Muscle of arm (tissue), 14 donors: ENCODE data around the gene PIGW. TPM values are rescaled to one million over a fixed set of nuclear protein-coding genes. Genes with fewer than 3 reads are reported as not detected.

Experiments
- DNase-seq: peaks from one replicate; pipeline ENCODE4 v3.0.0-alpha.2; 2013
- long read RNA-seq, 11 donors: transcript quantifications; one replicate each; lab custom pipeline, GENCODE V29; 2026
- polyA plus RNA-seq, 12 donors: library from polyadenylated mRNA; unstranded; fragments of 120-200 nt; gene quantifications; one replicate each; pipeline ENCODE4 v1.2.1, GENCODE V29; 2013; ENCODE audit not compliant: insufficient read length in 12 of 12

PIGW gene
- 10 to 100 TPM in 2 of 12 donors, 1 to 10 TPM in 9, not detected in 1; 6.7 to 11.6 (median 9.3) TPM for polyA plus RNA-seq
- long read RNA-seq, donor 1, partial matches to known transcripts = 0 of 2 reads
- long read RNA-seq, donor 1, other reads (novel, unspliced or antisense) = 0 of 2 reads
- long read RNA-seq, donor 2 = 0 reads
- long read RNA-seq, donor 3 = 0 reads
- long read RNA-seq, donor 4 = 0 reads
- long read RNA-seq, donor 5, partial matches to known transcripts = 7 of 11 reads
- long read RNA-seq, donor 5, other reads (novel, unspliced or antisense) = 0 of 11 reads
- long read RNA-seq, donor 6, partial matches to known transcripts = 0 of 2 reads
- long read RNA-seq, donor 6, other reads (novel, unspliced or antisense) = 0 of 2 reads
- long read RNA-seq, donor 7 = 0 reads
- long read RNA-seq, donor 8, partial matches to known transcripts = 0 of 6 reads
- long read RNA-seq, donor 8, other reads (novel, unspliced or antisense) = 0 of 6 reads
- long read RNA-seq, donor 9, partial matches to known transcripts = 0 of 2 reads
- long read RNA-seq, donor 9, other reads (novel, unspliced or antisense) = 0 of 2 reads
- long read RNA-seq, donor 10, partial matches to known transcripts = 0 of 2 reads
- long read RNA-seq, donor 10, other reads (novel, unspliced or antisense) = 0 of 2 reads
- long read RNA-seq, donor 11, partial matches to known transcripts = 0 of 4 reads
- long read RNA-seq, donor 11, other reads (novel, unspliced or antisense) = 0 of 4 reads

DNA sequence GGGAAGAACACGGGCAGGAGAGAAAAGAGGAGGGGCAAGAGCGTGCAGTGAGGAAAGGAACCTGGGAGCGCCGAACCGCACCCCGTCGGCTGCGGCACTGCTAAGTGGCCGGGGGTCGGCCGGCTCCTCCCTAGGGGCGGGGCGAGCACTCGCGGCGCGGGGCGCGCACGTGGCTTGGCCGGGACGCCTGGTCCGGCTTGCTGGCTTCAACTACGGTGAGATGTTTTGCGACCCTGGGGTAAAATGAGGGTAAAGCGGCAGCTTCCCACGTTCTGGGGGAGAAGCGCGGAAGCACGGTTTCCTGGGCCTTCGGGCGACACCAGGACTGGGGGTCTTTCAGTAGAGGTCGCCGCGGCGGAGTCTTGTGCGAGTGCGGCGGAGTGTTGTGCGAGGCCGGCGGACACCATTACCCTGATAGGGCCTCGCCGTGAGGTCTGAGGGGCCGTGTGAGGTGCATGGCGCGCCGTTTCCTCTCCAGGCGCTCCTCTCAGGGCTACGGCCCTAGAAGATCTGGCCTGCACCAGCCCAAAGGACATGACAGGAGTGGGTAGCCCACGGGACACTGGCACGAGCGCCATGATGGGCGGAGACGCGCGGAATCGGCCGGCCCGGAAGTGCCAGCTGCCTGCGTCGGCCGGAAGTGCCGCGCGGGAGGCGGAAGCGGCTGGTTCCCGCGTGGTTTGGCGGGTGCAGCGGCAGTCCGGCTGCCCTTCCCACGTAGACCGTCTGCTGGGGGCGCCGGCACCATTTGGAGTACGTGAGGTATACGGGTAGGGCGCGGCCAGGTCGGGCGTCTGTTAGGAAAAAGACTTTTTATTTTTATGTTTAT is at the start of gene PIGW, which contains the start of gene MYO19:
Gene PIGW (plus strand): TSS at position 148 of the 829 bp plus-strand sequence. CDS start 2,115 bp downstream, outside the sequence.
Gene MYO19 (minus strand): TSS at position 29 of the 829 bp plus-strand sequence. CDS start 2,330 bp downstream, outside the sequence.
- DNase-seq = peak; percentile 91

DNA sequence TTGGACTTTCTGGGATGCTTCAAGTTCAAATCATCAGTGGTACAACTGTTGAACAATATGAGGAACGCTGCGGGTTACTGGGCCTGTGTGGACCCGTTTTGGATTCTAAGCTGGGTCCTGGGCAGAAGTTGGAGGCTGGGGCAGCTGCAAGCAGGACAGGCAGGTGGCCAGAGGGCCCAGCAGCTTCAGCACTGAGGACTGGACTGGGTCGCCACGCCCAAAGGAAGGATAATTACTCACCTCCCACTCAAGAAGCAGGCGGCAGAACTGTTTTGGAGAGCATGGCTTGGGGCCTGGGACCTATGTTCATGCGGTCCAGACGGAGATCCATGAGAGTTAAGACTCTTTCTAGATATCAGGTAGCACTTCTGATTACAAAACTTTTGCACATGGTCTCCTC is 49.8 kb upstream of the PIGW start:
- no peak for DNase-seq

- no peak for DNase-seq
These were observed 49.0 kb upstream of the PIGW start for GRCh38 chr17:36485805-36486203.

DNA sequence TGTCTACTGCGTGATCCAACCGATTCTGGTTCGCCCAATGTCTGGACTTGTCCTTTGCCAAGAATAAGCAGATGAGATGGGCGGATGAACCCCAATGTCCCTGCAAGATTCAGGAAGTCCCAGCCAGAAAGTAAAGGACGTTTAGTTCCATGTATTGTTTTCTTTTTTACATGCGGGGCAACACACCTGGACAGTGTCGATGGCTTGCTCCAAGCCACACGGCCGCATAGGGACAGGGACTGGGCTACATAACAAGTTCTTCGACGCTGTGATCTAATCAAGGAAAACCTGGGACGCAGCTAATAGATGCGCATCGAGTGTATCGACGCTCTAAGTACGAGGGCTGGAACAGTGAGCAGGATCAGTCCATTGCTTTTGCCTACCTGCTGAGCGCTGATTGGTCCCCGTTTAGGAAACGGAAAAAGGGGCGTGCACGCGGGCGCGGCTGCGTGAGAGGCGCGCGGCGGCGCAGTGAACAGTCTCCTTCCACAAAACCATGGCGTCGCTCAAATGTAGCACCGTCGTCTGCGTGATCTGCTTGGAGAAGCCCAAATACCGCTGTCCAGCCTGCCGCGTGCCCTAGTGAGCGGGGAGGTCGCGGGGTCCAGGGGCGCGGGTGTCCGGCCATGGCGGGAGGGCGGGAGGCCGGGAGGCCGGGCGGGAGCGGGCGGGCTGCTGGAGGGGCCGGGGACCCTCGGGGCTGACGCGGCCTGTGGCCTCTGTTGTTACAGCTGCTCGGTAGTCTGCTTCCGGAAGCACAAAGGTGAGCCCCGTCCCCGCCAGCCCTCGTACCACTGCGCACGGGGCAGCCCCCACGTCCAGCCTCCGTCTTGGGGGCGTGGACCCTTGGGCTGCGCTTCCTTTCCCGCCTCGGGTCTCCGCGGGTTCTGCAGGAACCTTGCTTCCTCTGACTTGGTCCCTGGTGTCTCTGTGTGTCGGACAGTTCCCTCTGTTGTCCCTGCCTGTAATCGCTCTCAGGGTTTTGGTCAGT is 48.3 kb upstream of the PIGW start, which contains the start of gene ZNHIT3:
Gene ZNHIT3 (plus strand): TSS at position 478 of the 991 bp plus-strand sequence. CDS start 19 bp downstream, at position 497.
- DNase-seq = peak; percentile 96

GRCh38 chr17:36493956-36494355 is 40.8 kb upstream of the PIGW start:
- no peak for DNase-seq

DNA sequence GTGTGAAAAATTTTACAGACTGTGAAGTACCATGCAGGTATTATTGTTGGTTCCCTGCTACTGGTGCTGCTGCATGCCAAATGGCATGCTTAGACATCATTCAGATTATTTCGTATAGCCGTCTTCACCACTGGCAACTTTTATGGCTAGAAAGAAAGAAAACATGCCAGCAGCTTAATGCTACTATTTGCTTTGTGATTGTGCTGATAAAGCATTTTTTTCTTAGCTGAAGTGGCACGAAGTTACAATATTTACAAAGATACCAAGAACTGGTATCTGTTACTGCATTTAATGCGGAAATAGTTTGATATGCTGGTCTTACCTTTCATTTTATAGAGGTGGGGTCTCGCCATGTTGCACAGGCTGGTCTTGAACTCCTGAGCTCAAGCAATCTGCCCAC is 40.1 kb upstream of the PIGW start:
- DNase-seq = no peak

GRCh38 chr17:36495076-36495578 is 39.7 kb upstream of the PIGW start:
- no peak for DNase-seq

DNA sequence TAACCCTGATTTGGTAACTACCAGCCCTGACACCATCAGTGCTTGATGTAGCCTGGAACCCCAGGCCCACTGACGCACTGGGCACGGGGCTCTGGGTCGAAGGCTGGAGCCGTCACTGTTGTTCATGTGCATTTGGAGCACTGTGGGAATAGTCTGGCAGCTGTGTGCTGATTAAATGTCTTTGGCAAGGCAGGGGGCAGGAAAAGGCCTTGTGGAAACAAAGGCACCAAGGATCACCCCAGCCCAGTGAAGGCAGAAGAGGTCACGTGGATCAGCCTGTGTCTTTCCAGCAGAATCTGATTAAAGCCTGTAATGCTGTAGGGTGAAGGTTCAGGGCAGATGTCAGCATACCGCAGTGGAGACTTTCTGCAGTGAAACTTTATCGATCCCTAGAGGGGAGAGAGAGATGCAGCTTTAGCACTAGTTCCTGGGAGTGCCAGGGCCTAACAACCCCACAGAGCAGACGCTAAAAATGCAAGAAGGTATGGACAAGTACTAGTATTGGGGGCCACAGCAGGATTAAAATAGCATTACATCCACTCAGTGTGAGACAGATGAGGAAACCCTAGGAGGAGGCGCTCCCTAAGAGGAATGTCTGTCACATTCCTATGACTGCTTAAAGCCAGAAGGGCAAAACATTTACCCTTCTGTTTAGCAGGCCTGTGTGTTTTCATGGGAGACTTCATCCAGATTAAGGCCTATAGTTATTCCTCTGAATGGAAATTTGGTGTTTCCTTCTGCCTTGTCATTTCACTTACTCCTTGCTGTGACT is 38.6 kb upstream of the PIGW start:
- no peak for DNase-seq

GRCh38 chr17:36498155-36498554 is 36.6 kb upstream of the PIGW start:
- DNase-seq = no peak

DNA sequence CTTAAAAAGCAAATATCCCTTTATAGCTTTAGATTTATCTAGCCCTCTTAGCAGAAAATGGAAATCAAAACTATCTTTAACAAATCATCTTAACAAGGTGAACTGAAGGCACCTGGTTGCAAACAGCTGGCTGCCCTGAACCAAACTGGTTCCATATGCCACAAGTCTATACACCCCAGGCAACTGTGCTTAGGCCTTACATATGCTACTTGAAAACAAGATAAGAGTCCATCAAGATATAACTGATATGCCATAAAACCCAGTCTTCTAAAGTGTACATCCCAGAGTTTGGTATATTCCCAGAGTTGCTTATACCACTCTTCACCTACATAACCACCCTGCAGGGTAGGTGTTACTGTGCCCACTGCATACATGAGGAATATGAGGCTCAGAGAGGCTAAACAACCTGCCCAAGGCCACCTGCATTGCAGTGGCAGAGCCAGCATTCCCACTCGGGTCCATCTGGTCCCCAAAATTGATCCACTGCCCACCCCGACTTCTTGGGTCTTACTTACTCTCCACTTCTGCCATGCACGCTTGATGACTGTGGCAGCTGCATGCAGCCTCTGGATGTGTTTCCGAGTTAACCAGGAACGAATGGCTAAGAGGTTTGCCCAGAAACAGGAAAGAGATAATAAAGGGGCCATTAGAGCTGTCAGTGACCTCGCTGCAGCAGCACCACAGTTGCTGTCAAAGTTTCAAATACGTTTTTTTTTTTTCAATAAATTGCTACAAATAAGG is 36.1 kb upstream of the PIGW start:
- no peak for DNase-seq

DNA sequence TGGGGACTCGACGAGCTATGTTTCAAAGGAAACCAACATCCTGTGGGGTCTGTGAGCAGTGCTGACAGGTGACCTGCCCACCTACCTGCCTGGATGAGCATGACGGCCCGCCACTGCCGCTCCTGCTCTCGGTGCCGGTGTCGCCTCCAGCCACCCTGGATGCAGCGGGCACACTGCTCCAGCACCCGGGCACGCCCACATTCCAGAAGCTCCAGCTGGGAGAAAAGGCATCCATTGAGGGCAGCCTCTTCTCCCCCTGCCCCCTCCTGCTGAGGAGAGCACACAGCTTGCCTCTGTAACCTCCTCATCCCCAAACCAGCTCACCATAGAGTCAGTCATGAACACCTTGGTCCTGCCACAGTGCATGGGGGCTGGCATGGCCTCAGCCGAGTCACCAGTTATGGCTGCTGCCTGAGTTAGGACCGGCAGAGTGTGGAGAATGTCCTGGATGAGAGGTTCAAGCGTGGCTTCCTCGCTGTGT is 34.0 kb upstream of the PIGW start:
- DNase-seq = no peak

DNA sequence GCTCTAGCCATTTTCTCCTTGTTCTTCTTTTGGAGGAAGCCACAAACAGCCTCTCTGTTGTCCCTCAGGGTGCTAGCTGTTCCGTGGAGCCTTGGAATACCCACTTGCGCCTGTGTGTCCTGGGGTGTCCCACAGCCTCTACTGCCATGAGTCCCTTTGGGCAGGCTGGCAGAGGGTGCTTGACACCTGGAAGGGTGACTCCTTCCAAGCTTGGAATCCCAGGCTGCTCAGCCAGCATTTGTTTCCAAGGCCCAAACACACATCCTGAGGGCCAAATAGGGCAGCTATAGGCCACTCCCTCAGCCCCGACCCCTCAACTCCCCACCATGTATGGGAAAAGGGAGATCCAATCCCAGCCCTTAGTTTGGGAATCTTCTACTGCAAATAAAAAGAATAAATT is 33.4 kb upstream of the PIGW start:
- DNase-seq = no peak

DNA sequence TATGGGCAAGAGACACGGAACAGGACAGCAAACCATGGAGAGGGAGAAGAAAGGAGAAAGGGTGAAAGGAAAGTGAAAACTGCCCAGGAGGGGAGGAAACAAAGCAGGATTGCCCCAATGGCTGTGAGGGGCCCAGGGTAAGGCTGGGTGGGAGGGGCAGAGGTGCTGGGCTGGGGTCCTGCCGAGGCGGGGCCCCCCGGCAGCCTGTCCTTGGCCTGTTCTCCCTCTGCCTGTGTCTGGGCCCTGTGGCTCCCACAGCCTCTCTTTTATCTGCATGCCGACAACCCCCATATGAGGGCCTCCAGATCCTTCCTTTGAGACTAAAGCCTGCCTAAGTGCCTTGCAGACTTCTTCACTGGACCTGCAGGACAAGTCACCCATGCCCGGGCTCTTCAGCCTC is 32.8 kb upstream of the PIGW start:
- DNase-seq = no peak

GRCh38 chr17:36503456-36504155 is 31.2 kb upstream of the PIGW start:
- no peak for DNase-seq

- no peak for DNase-seq
These were observed 30.6 kb upstream of the PIGW start for GRCh38 chr17:36504156-36504545.

DNA sequence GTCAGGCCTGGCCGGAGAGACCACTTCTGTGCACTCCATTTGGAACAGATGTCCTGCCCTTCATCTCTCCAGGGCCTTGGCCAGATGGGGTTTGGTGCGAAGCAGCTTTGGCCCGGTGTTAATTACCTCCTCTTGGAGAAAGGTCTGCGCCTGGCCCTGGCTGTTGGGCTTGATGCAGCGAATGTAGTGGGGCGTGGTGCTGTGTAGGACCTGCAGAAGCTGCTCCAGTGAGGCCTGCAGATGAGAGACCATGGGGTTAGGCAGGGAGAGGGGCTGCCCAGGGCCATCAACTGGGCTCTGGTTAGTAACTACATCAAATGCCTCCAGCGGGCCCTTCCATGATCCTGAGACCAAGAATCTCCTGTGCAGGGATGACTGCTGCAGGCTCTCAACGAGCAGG is 29.6 kb upstream of the PIGW start:
- no peak for DNase-seq

- no peak for DNase-seq
These were observed 28.4 kb upstream of the PIGW start for GRCh38 chr17:36506249-36506826.

DNA sequence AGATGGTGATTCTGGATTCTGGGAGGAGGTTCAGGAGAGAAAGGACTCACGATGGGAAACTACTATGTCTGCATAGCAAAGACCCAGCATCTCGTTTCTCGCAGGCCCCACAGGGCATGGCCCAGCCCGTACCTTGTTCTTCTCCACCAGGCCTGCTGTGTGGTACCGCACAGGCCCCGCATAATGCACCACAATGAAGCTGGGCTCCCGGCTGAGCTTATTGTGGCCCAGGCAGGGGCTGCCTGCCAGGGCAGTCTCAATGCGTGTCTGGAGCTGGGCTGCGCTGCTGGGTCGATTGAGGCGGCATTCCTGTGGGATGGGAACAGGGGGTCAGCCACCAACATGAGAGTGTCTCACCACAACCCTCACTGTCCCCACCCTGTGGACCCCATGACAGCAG is 28.0 kb upstream of the PIGW start:
- DNase-seq = no peak
